ENCODE data around the gene EFCAB12. TPM values are rescaled to one million over a fixed set of nuclear protein-coding genes. Genes with fewer than 3 reads are reported as not detected.

The EFCAB12 gene
- total and polyA plus RNA-seq, 2 donors (not counting 3 experiments of a cell fraction or from before 2014, with no cell fraction given): 0.15 to 0.49 TPM

DNA sequence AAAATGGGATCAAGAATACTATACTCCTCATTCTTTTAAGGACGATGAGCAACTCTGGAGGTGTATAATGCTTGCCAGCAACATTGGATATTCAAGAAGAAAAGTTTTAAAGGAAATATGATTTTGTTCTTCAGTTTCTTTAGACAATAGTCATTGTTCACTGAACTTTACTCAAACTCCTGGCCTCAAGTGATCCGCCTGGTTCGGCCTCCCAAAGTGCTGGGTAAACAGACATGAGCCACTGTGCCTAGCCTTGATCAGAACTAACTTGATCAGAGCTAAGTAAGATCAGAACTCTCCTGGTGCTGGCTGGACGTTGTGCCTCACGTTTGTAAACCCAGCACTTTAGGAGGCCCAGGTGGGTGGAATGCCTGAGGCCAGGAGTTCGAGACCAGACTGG, 12.6 kb downstream of the EFCAB12 start:
- Histone ChIP-seq H3K4me2 (ENCODE audit: insufficient read depth, low read length) (no peak overlapping the region), H3K36me3 (ENCODE audit: control insufficient read depth in 2 of 2, extremely low read depth in 1 of 2, insufficient read depth in 2 of 2, low read length in 2 of 2) (no peaks in the 10 kb centered on the region), H3K79me2 (ENCODE audit: control insufficient read depth, insufficient read depth, low read length) (no peaks in the 10 kb centered on the region), H4K20me1 (replicated peaks; ENCODE audit: control insufficient read depth, extremely low read depth, insufficient read depth, low read length) (no peaks in the 10 kb centered on the region), H3K9me3 (replicated peaks; ENCODE audit: control insufficient read depth, insufficient read depth, low read length) (no peaks in the 10 kb centered on the region), H3K27ac (ENCODE audit: insufficient read depth, low read depth, low read length) (no peak overlapping the region), H3K27me3 (ENCODE audit: control insufficient read depth in 2 of 2, insufficient read depth in 2 of 2, low read length in 2 of 2) (no peaks in the 10 kb centered on the region), H3K4me3 (replicated peaks in 1 of 3; ENCODE audit: insufficient read depth in 1 of 3, low read depth in 1 of 3, low read length in 3 of 3) (no peak overlapping the region), H3K9ac (replicated peaks; ENCODE audit: extremely low read depth, insufficient read depth, low read length) (no peak overlapping the region), H3K9me1 (replicated peaks; ENCODE audit: control insufficient read depth, extremely low read depth, insufficient read depth, low read length) (no peaks in the 10 kb centered on the region), H3K4me1 (ENCODE audit: control insufficient read depth, extremely low read depth, insufficient read depth, low read length) (peaks cover 8% of the 10 kb centered on the region), H2AFZ (ENCODE audit: low read depth, low read length) (no peak overlapping the region)
- FAIRE-seq (no peak), DNase-seq (ENCODE audit: low read depth, low spot score) (no peak)
- ChIA-PET POLR2A (no interaction called here), CTCF (no interaction called here)
- dilution Hi-C loops (cut with MboI; ENCODE audit: extremely low pct_ligation_motif_present, low sequenced_read_pairs) (no loop called here), intact Hi-C loops (cut with micrococcal nuclease) (no loop called here)
- no TSS peak for BruUV-seq (replicated peaks)
- TF ChIP-seq POLR2A (IDR thresholded peaks at IDR 0.05; ENCODE audit: low read depth, low read length): no peak
- TF ChIP-seq POLR2AphosphoS5 (IDR thresholded peaks at IDR 0.05; ENCODE audit: insufficient read depth, low read depth, low read length): no peak
- no peak for TF ChIP-seq FOS (IDR thresholded peaks at IDR 0.05; ENCODE audit: borderline replicate concordance, insufficient read depth, low read length)
- TF ChIP-seq, protein P1, sequence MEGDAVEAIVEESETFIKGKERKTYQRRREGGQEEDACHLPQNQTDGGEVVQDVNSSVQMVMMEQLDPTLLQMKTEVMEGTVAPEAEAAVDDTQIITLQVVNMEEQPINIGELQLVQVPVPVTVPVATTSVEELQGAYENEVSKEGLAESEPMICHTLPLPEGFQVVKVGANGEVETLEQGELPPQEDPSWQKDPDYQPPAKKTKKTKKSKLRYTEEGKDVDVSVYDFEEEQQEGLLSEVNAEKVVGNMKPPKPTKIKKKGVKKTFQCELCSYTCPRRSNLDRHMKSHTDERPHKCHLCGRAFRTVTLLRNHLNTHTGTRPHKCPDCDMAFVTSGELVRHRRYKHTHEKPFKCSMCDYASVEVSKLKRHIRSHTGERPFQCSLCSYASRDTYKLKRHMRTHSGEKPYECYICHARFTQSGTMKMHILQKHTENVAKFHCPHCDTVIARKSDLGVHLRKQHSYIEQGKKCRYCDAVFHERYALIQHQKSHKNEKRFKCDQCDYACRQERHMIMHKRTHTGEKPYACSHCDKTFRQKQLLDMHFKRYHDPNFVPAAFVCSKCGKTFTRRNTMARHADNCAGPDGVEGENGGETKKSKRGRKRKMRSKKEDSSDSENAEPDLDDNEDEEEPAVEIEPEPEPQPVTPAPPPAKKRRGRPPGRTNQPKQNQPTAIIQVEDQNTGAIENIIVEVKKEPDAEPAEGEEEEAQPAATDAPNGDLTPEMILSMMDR (IDR thresholded peaks at IDR 0.05; ENCODE audit: extremely low read depth in 1 of 2, insufficient read depth in 1 of 2, low read depth in 1 of 2, low read length in 2 of 2): no peak

DNA sequence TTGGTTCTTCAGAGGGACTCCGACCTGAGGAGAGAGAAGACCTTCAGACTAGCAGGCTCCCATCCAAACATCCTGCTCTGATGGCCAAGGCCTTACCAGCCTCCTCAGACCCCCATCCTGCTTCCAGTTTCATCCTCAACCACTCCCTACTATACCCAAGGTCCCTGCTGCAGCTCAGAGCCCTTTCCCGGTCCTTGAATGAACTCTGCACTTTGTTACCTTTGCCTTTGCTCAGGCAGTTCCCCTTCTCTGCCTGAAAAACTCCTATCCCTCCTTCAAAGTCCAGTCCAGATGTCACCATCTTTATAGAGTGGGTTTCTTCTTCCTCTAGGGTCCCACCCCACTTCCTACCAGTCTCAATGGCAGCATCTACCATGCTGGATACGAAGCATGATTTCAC, 13.1 kb downstream of the EFCAB12 start:
- CTCF ChIA-PET: interaction anchor here (1.0 to 1.9 kb wide), 3 partner anchors 13 to 32 kb away, joined by 4 to 6 read pairs (median 4); partner anchors contain the start of gene EFCAB12
- POLR2A ChIA-PET: no interaction called here
- Histone ChIP-seq H3K27me3 (ENCODE audit: control insufficient read depth in 2 of 2, insufficient read depth in 2 of 2, low read length in 2 of 2) (no peaks in the 10 kb centered on the region), H3K27ac (ENCODE audit: insufficient read depth, low read depth, low read length) (no peak overlapping the region), H3K36me3 (ENCODE audit: control insufficient read depth in 2 of 2, extremely low read depth in 1 of 2, insufficient read depth in 2 of 2, low read length in 2 of 2) (no peaks in the 10 kb centered on the region), H3K4me2 (ENCODE audit: insufficient read depth, low read length) (no peak overlapping the region), H4K20me1 (replicated peaks; ENCODE audit: control insufficient read depth, extremely low read depth, insufficient read depth, low read length) (no peaks in the 10 kb centered on the region), H3K4me1 (ENCODE audit: control insufficient read depth, extremely low read depth, insufficient read depth, low read length) (peaks cover 8% of the 10 kb centered on the region), H3K9me3 (replicated peaks; ENCODE audit: control insufficient read depth, insufficient read depth, low read length) (no peaks in the 10 kb centered on the region), H3K79me2 (ENCODE audit: control insufficient read depth, insufficient read depth, low read length) (no peaks in the 10 kb centered on the region), H3K9me1 (replicated peaks; ENCODE audit: control insufficient read depth, extremely low read depth, insufficient read depth, low read length) (no peaks in the 10 kb centered on the region), H3K4me3 (replicated peaks in 1 of 3; ENCODE audit: insufficient read depth in 1 of 3, low read depth in 1 of 3, low read length in 3 of 3) (no peak overlapping the region), H2AFZ (ENCODE audit: low read depth, low read length) (no peak overlapping the region), H3K9ac (replicated peaks; ENCODE audit: extremely low read depth, insufficient read depth, low read length) (no peak overlapping the region)
- no TSS peak for BruUV-seq (replicated peaks)
- DNase-seq (ENCODE audit: low read depth, low spot score) (no peak), FAIRE-seq (no peak)
- intact Hi-C loops (cut with micrococcal nuclease) (no loop called here), dilution Hi-C loops (cut with MboI; ENCODE audit: extremely low pct_ligation_motif_present, low sequenced_read_pairs) (no loop called here)
- no peak for TF ChIP-seq MAX (IDR thresholded peaks at IDR 0.05; ENCODE audit: insufficient read depth, insufficient read length)
- TF ChIP-seq, protein P1 (IDR thresholded peaks at IDR 0.05; ENCODE audit: extremely low read depth in 1 of 2, insufficient read depth in 1 of 2, low read depth in 1 of 2, low read length in 2 of 2): no peak

Data from endothelial cell of umbilical vein (primary cell).